CD4-positive, alpha-beta T cell treated with Interferon gamma for 1 hour (primary cell): ENCODE measurements around the gene CPSF4L.
"Not testable (repeated sequence)": the region's sequence is repeated elsewhere in the genome, so short reads cannot be mapped to it uniquely, and the experiment has no call there.

ENCODE experiments used
- DNase-seq: peaks from one replicate; pipeline ENCODE4 v3.0.0-alpha.2; 2020

The CPSF4L gene

GRCh38 chr17:73261617-73261951, at the start of gene CPSF4L:
CPSF4L (minus strand) TSS chr17:73261880; CDS start chr17:73261818, 62 bp downstream.
- no peak for DNase-seq

GRCh38 chr17:73311428-73311780, 49.7 kb upstream of the CPSF4L start:
- no peak for DNase-seq

GRCh38 chr17:73309727-73310596, 48.3 kb upstream of the CPSF4L start:
- no peak for DNase-seq

- not testable (repeated sequence) for DNase-seq
Observed at GRCh38 chr17:73308959-73309358, 47.3 kb upstream of the CPSF4L start.

GRCh38 chr17:73308017-73308823, 46.5 kb upstream of the CPSF4L start:
- no peak for DNase-seq

GRCh38 chr17:73307130-73307529, 45.5 kb upstream of the CPSF4L start:
- no peak for DNase-seq

GRCh38 chr17:73305845-73306836, 44.5 kb upstream of the CPSF4L start:
- no peak for DNase-seq

- DNase-seq: peak; percentile 43
Observed at GRCh38 chr17:73304971-73305812, 43.5 kb upstream of the CPSF4L start.

GRCh38 chr17:73304438-73304837, 42.8 kb upstream of the CPSF4L start:
- DNase-seq: no peak

GRCh38 chr17:73302189-73302588, 40.5 kb upstream of the CPSF4L start:
- no peak for DNase-seq

- no peak for DNase-seq
Observed at GRCh38 chr17:73301369-73301768, 39.7 kb upstream of the CPSF4L start.

- no peak for DNase-seq
Observed at GRCh38 chr17:73300392-73300791, 38.7 kb upstream of the CPSF4L start.

GRCh38 chr17:73297934-73298861, 36.5 kb upstream of the CPSF4L start:
- DNase-seq: no peak

- no peak for DNase-seq
Observed at GRCh38 chr17:73293480-73293911, 31.8 kb upstream of the CPSF4L start.

- no peak for DNase-seq
Observed at GRCh38 chr17:73293031-73293430, 31.4 kb upstream of the CPSF4L start.

- no peak for DNase-seq
Observed at GRCh38 chr17:73292031-73292531, 30.4 kb upstream of the CPSF4L start.

GRCh38 chr17:73291260-73291801, 29.7 kb upstream of the CPSF4L start:
- peak; percentile 66 for DNase-seq

- no peak for DNase-seq
Observed at GRCh38 chr17:73290399-73291259, 28.9 kb upstream of the CPSF4L start.
